Lung (tissue), 12 donors: ENCODE data around the gene TXN2. TPM values are rescaled to one million over a fixed set of nuclear protein-coding genes. Genes with fewer than 3 reads are reported as not detected.

ENCODE experiments used
- ATAC-seq: fragments of 200-7000 bp; cut with Tn5 transposase; one replicate; pipeline ENCODE4 v1.9.1; 2020; ENCODE audit warnings: moderate number of reproducible peaks; ENCODE audit not compliant: insufficient read depth, low FRiP score
- DNase-seq, 3 donors: peaks; one replicate each; pipeline ENCODE4 v3.0.0-alpha.2; 2013 to 2017
- H3K27ac ChIP-seq, 2 donors: one replicate each; pipeline ENCODE4 v1.5.1; 2013; ENCODE audit warnings: mild to moderate bottlenecking in 2 of 2, moderate library complexity in 2 of 2, control low read depth in 1 of 2, inconsistent platforms in 1 of 2, low read depth in 1 of 2, low read length in 1 of 2
- H3K27me3 ChIP-seq, 3 donors: one replicate each; pipeline ENCODE4 v1.5.1; 2013; ENCODE audit warnings: low read length in 2 of 3; ENCODE audit not compliant: control insufficient read depth in 3 of 3, insufficient read depth in 3 of 3
- H3K36me3 ChIP-seq, 4 donors: one replicate each; pipeline ENCODE4 v1.5.1; 2013; ENCODE audit warnings: low read length in 4 of 4, mild to moderate bottlenecking in 1 of 4, moderate library complexity in 1 of 4; ENCODE audit not compliant: control insufficient read depth in 4 of 4, insufficient read depth in 4 of 4
- H3K4me1 ChIP-seq, 5 donors: one replicate each; pipeline ENCODE4 v1.5.1; 2013; ENCODE audit warnings: low read length in 5 of 5, mild to moderate bottlenecking in 2 of 5, moderate library complexity in 1 of 5; ENCODE audit not compliant: control insufficient read depth in 5 of 5, insufficient read depth in 5 of 5
- H3K4me3 ChIP-seq: one replicate; pipeline ENCODE4 v1.5.1; 2013; ENCODE audit warnings: mild to moderate bottlenecking, control low read depth, moderate library complexity
- H3K9ac ChIP-seq, 2 donors: one replicate each; pipeline ENCODE4 v1.5.1; 2013; ENCODE audit warnings: low read length in 2 of 2, control low read depth in 1 of 2; ENCODE audit not compliant: insufficient read depth in 1 of 2
- H3K9me3 ChIP-seq, 4 donors: one replicate each; pipeline ENCODE4 v1.5.1; 2013; ENCODE audit warnings: low read length in 3 of 4, mild to moderate bottlenecking in 1 of 4, moderate library complexity in 1 of 4; ENCODE audit not compliant: control insufficient read depth in 4 of 4, insufficient read depth in 3 of 4
- CTCF ChIP-seq: IDR thresholded peaks from 2 replicates; pipeline ENCODE4 v1.5.1; 2012; ENCODE audit warnings: mild to moderate bottlenecking; ENCODE audit errors: control extremely low read depth, extremely low read depth
- WGBS, 2 donors: extraction: QIAGEN DNeasy Blood & Tissue Kit; methylation state at CpG; one replicate each; pipeline ENCODE4 v1.1.7; 2013; 5-methylcytosine and 5-hydroxymethylcytosine counted together
- polyA plus RNA-seq, 2 donors: library from polyadenylated mRNA; stranded (reverse); fragments of 200-250 nt; gene quantifications; one replicate each; pipeline ENCODE4 v1.2.1, GENCODE V29; 2013
- total RNA-seq, 2 donors: library from RNA; depleted of rRNA in 1 of 2; stranded (reverse); fragments of >200 nt in 1 of 2; gene quantifications; one replicate each; pipeline ENCODE4 v1.2.1, GENCODE V29; 2014 to 2021
- donor health status: control.
- donor health status: control.
- donor health status: Bipolar disorder and iron deficiency.
- donor health status: healthy.
- donor health status: DM: yes; HTN: yes; CAD: no.

TXN2 gene
- total and polyA plus RNA-seq, 4 donors, result 26.8 to 92.2 (median 78.9) TPM

GRCh38 chr22:36480941-36481392, 473 bp downstream of the TXN2 start:
- WGBS, 2 donors, result 7 to 9% methylated on average over 9 of the region's 9 CpGs
- no peak for TF ChIP-seq CTCF
- Histone ChIP-seq H3K27me3 (no peaks in the 10 kb centered on the region), H3K36me3 (peaks cover 8 to 14% (median 12%) of the 10 kb centered on the region in 4 donors), H3K9me3 (no peaks in the 10 kb centered on the region), H3K4me1 (peaks cover 0 to 13% (median 9%) of the 10 kb centered on the region in 5 donors), H3K9ac (peak overlapping the region; percentile 11 to 90), H3K4me3 (peak overlapping the region; percentile 43), H3K27ac (peak overlapping the region; percentile 84 to 95)
- DNase-seq (no peak), ATAC-seq (no peak)

DNA sequence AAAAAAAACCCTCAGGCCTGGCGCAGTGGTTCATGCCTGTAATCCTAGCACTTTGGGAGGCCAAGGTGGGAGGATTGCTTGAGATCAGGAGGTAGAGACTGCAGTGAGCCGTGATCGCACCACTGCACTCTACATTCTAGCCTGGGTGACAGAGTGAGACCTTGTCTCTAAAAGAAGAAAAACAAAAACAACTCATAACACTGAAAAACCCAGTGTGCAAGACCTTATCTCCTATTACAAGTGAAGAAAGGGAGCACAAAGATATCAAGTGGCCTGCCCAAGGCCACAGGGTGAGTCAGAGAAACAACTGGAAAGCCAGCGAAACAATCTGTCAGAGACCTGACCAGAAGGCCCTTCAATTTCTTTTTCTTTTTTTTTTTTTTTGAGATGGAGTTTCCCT, 2.5 kb downstream of the TXN2 start:
- Histone ChIP-seq H3K27me3 (no peaks in the 10 kb centered on the region), H3K4me1 (peaks cover 0 to 13% (median 9%) of the 10 kb centered on the region in 5 donors), H3K9me3 (no peaks in the 10 kb centered on the region), H3K4me3 (no peak overlapping the region), H3K36me3 (peaks cover 13 to 29% (median 26%) of the 10 kb centered on the region in 4 donors), H3K9ac (no peak overlapping the region), H3K27ac (no peak overlapping the region)
- ATAC-seq (no peak), DNase-seq (no peak)
- 95 to 96% methylated on average over 4 of the region's 4 CpGs for WGBS, 2 donors
- TF ChIP-seq CTCF, result no peak

GRCh38 chr22:36475341-36475740, 6.1 kb downstream of the TXN2 start:
- Histone ChIP-seq H3K27ac (no peak overlapping the region), H3K4me3 (no peak overlapping the region), H3K36me3 (peaks cover 13 to 37% (median 34%) of the 10 kb centered on the region in 4 donors), H3K9me3 (no peaks in the 10 kb centered on the region), H3K9ac (no peak overlapping the region), H3K4me1 (peaks cover 0 to 4% (median 1%) of the 10 kb centered on the region in 5 donors), H3K27me3 (no peaks in the 10 kb centered on the region)
- no peak for TF ChIP-seq CTCF
- ATAC-seq (no peak), DNase-seq (no peak)
- 96 to 97% methylated on average over 6 of the region's 6 CpGs for WGBS, 2 donors

- ATAC-seq (no peak), DNase-seq (no peak)
- 83 to 93% methylated on average over 13 of the region's 13 CpGs for WGBS, 2 donors
- H3K4me3 ChIP-seq, result no peak overlapping the region
- H3K9me3 ChIP-seq, result no peaks in the 10 kb centered on the region
- no peaks in the 10 kb centered on the region for H3K27me3 ChIP-seq
- H3K27ac ChIP-seq, result no peak overlapping the region
- no peak for TF ChIP-seq CTCF
- peaks cover 0 to 7% (median 3%) of the 10 kb centered on the region in 5 donors for H3K4me1 ChIP-seq
- H3K9ac ChIP-seq, result no peak overlapping the region
- H3K36me3 ChIP-seq, result peaks cover 12 to 33% (median 31%) of the 10 kb centered on the region in 4 donors
Measured at GRCh38 chr22:36472689-36473088, 8.8 kb downstream of the TXN2 start.
